Retinal pigment epithelial cell (primary cell): ENCODE measurements around the gene COMP.
A peak's percentile ranks its signal among the peaks of the same experiment; 100 is the strongest.
"Not testable (repeated sequence)": the region's sequence is repeated elsewhere in the genome, so short reads cannot be mapped to it uniquely, and the experiment has no call there.

Source experiments
- DNase-seq: peaks from one replicate; pipeline ENCODE4 v3.0.0-alpha.2; 2010; ENCODE audit warnings: low read depth
- H3K4me3 ChIP-seq: 2 replicates; pipeline ENCODE4 v1.5.1; 2011; ENCODE audit warnings: mild to moderate bottlenecking, low read length, control low read depth, moderate library complexity
- TF ChIP-seq, protein P1 (sequence below): conservative IDR thresholded peaks from 2 replicates; pipeline ENCODE4 v1.5.1; 2011; ENCODE audit warnings: low read depth, low read length, control low read depth, inconsistent platforms

COMP gene

DNA sequence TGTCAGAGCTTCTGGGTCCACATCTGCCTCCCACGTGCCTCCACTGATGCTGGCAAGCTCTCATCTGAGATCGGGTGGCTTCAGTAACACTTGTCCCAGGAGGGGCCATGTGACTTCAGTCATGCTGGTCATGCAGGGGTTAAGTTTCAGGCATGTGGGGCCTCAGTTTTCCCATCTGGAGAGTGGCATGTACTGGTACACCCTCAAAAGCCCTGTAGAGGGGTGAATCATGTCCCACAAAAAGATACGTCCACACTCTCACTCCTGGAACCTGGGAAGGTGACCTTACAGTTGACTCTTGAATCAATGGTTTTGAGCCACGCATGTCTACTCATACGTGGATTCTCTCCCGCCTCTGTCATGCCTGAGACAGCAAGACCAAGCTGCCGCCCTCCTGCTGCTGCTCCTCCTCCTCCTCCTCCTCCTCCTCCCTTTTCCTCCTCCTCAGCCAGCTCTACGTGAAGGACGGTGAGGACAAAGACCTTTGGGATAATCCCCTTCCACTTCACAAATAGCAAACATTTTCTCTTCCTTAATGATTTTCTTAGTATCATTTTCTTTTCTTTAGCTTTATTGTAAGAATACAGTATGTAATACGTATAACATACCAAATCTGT is 53.7 kb downstream of the COMP start:
- H3K4me3 ChIP-seq, result no peak overlapping the region
- DNase-seq, result no peak
- TF ChIP-seq, protein P1, sequence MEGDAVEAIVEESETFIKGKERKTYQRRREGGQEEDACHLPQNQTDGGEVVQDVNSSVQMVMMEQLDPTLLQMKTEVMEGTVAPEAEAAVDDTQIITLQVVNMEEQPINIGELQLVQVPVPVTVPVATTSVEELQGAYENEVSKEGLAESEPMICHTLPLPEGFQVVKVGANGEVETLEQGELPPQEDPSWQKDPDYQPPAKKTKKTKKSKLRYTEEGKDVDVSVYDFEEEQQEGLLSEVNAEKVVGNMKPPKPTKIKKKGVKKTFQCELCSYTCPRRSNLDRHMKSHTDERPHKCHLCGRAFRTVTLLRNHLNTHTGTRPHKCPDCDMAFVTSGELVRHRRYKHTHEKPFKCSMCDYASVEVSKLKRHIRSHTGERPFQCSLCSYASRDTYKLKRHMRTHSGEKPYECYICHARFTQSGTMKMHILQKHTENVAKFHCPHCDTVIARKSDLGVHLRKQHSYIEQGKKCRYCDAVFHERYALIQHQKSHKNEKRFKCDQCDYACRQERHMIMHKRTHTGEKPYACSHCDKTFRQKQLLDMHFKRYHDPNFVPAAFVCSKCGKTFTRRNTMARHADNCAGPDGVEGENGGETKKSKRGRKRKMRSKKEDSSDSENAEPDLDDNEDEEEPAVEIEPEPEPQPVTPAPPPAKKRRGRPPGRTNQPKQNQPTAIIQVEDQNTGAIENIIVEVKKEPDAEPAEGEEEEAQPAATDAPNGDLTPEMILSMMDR, result no peak

DNA sequence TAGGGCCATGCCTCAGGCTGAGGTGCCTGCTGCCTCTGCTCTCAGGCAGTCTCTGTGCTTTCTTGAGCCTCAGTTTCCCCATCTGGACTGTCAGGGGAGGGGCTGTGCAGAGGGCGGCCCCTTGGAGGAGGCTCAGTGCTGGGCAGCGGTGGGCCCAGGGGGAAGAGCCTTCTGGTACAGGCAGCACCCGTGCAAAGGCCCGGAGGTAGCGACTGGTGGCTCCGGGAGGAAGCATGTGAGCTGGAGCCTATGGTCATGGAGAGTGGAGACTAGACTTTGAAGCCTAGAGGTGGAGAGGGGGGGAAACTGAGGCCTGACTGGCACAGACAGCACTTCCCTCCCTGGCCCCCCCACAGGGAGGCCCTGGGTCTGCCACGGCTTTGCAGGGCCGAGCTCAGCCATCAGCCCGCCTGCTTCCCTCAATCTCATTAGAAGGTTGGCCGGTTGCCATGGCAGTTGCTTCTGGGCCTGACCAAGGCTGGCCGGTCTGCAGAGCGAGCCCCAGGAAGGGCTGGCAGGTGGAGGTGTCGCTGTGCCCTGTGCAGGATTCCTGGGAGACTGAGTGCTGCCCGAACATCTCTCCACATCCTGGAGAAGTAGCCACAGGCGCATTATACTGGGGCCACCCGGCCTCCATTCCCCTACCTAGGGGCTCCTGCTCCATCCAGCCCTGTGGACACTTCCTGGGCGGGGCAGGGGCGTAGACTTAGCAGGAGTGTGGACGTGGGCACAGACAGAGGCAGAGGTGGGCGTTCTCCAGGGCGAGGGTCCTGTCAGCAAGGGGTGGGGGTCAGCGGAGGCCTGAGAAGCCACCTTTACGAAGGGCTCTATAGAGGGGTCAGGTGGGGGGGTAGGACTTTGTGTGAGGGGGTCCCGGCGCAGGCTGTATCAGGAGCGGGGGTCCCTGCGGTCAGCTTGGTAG is 54.4 kb downstream of the COMP start:
- no peak overlapping the region for H3K4me3 ChIP-seq
- DNase-seq, result peak; percentile 21
- TF ChIP-seq, protein P1, result peak; percentile 19

DNA sequence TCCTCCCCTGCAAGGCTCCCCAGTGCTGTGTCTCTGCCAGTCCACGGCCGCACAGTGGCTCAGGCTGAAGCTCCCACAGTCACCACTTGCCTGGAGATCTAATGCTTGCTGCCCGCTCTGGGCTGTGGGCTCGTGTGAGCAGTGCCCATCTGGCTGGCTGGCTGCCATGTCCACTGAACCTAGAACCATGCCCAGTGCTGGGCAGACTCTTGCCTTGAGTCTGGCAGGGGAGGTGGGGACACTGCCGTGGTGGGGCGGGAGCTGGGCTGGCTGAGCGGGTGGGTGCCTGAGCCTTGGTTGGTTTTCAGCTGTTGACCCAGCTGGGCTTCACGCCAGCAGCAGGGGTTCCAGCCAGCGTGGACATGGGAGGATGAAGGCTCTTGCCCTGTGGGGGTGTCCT is 55.4 kb downstream of the COMP start:
- TF ChIP-seq, protein P1, result no peak
- H3K4me3 ChIP-seq, result no peak overlapping the region
- no peak for DNase-seq

DNA sequence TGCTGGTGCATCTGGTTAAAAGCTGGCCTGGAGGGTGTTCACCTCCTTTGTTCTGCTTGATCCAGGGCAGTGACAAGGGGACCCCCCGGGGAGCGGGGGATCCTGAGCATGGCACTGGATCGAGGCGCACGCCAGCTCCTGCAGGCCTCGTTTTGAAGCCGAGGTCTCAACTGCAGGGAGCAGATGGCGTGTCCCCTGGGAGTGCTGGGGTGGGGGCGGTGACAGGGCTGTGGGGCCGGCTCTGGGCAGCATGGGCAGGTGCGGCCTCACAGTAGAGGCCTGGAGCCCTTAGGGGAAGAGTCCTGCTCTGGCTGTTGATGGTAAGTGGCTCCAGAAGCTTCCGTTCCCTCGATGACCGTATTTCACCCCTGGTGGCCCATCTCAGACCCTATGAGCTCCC is 55.8 kb downstream of the COMP start:
- TF ChIP-seq, protein P1, result no peak
- DNase-seq, result no peak
- H3K4me3 ChIP-seq, result no peak overlapping the region

DNA sequence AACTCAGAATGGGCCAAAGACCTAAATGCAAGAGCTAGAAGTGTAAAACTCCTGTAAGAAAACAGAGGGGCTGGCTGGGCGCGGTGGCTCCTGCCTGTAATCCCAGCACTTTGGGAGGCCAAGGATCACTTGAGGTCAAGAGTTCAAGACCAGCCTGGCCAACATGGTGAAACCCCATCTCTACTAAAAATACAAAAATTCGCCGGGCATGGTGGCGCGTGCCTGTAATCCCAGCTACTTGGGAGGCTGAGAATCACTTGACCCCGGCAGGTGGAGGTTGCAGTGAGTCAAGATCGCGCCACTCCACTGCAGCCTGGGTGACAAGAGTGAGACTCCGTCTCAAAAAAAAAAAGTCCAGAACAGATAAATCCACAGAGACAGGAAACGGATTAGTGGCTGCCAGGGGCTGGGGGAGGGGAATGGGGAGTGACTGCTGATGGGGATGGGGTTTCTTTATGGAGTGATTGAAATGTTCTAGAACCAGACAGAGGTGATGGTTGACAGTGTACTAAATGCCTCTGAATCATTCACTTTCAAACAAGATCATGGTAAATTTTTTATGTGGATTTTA is 57.3 kb downstream of the COMP start:
- not testable (repeated sequence) for H3K4me3 ChIP-seq, DNase-seq

DNA sequence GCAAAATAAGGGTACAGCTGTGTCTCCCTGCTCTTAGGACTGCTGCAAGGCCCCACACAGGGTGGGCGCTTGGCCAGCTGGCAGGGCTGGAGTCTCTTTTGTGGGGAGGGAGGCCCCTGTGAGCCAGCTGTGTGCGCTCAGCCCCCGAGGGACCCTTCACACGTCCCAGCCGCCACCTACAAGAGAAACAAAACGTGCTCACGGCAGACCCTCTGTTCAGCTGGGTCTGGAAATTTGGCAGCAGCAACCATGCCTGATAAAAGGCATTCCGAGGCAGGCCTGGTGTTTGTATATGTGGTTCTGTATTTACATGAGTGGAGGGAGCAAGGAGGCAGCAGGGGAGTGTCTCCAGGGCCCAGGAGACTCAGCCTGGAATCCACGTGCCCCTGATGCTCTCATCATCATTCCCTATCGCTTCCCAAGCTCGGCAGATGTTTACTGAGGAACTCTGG is 57.9 kb downstream of the COMP start:
- TF ChIP-seq, protein P1, result no peak
- no peak for DNase-seq
- no peak overlapping the region for H3K4me3 ChIP-seq
